ENCODE data around the gene ECEL1.

DNA sequence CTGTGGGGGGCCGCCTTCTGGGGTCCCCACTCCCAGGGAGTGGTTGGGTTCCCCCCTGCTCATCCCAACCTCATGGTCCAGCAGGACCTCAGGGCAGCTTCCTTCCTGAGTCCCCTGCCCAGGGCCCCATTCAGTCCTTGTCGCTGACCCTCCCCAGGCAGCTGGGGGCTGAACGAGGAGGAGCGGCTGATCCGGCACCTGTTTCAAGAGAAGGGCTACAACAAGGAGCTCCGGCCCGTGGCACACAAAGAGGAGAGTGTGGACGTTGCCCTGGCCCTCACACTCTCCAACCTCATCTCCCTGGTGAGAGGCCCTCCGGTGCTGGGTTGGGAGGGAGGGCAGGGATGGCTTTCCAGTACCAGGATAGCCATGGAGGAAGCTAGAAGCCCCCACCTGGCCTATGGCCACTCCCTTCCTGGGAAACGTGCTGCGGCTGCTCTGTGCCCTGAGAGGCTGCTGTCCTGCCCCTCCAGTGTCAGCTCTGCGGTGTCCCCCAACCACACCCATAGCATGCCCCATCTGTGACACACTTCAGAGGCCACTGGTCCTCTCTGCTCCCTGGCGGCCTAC is 38.8 kb upstream of the ECEL1 start:
- TF ChIP-seq, protein P1, sequence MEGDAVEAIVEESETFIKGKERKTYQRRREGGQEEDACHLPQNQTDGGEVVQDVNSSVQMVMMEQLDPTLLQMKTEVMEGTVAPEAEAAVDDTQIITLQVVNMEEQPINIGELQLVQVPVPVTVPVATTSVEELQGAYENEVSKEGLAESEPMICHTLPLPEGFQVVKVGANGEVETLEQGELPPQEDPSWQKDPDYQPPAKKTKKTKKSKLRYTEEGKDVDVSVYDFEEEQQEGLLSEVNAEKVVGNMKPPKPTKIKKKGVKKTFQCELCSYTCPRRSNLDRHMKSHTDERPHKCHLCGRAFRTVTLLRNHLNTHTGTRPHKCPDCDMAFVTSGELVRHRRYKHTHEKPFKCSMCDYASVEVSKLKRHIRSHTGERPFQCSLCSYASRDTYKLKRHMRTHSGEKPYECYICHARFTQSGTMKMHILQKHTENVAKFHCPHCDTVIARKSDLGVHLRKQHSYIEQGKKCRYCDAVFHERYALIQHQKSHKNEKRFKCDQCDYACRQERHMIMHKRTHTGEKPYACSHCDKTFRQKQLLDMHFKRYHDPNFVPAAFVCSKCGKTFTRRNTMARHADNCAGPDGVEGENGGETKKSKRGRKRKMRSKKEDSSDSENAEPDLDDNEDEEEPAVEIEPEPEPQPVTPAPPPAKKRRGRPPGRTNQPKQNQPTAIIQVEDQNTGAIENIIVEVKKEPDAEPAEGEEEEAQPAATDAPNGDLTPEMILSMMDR (IDR thresholded peaks at IDR 0.05) = no peak
- no peak for TF ChIP-seq POLR2A (IDR thresholded peaks at IDR 0.05)
